HG03039 (cell line): Measurements from ENCODE around the gene FNIP1.
"Not testable (repeated sequence)": the region's sequence is repeated elsewhere in the genome, so short reads cannot be mapped to it uniquely, and the experiment has no call there.

ENCODE experiments used
- ATAC-seq: cut with Tn5 transposase; IDR thresholded peaks from one replicate; pipeline ENCODE4 v1.9.1; 2021; ENCODE audit warnings: mild to moderate bottlenecking, moderate library complexity; ENCODE audit not compliant: unreplicated experiment

FNIP1 gene

DNA sequence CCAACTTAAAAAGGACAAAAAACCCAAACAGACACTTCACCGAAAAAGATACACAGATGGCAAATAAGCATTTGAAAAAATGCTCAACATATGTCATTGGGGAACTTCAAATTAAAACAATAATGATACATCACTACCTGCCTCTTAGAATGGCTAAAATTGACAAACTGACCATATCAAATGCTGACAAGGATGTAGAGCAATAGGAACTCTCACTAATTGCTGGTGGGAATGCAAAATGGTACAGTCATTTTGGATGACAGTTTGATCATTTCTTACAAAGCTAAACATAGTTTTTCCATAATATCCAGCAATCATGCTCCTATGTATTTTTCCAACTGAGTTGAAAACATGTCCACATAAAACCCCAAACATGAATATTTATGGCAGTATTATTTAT, 102.9 kb downstream of the FNIP1 start:
- ATAC-seq: no peak

GRCh38 chr5:131685516-131686171, 111.2 kb downstream of the FNIP1 start:
- ATAC-seq: no peak

DNA sequence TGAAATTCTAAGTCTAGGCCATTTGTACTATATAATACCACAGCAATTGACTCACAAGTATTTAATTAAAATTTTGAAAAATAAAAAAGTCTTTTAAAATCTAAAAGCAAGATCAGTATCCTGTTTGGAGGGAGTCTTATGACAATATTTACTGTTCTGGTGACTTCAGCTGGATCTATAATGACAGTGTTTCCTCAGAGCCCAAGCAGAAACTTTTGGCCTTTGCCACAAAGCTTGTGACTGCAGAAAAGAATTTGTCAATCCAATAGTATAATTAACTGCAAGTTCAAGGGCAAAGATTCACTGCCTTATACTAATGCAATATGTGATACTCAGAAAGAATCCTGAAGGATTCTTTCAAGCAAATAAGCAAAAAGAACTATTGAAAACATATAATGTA, 112.2 kb downstream of the FNIP1 start:
- ATAC-seq: no peak

DNA sequence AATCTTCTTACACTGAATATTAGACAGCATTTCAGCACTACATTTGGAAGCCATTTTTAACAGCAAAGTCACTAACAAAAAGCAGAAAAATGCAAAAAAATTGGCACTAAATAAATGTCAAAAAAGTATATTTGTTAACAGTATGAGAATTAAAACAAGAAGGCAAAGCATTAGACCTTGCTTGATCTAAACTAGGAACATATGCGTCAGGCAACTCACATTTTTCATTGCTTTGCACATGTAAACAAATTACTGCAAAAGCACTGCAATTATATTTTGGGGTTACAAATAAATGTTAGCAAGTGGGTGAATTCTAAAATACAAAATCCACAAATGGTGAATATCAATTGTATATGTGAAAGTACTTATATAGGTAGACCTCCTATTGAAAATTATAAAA, 112.8 kb downstream of the FNIP1 start:
- no peak for ATAC-seq

DNA sequence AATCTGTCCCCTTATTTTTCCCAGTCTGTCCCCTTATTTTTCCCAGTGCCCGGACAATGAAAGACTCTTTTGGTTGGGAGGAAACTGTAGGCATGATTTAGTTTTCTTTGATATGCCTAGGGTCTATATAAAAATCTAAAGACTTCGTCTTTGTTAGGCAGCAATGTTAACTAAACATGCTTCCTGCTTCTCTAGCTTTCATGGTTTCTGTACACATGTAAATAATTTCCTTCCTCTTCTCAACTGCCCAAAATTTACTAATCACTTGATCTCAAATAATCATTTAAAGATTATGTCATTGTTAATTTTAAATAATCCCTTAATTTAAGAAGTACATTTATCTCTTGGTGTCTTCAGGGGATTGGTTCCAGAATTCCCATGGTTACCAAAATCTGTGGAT, 114.0 kb downstream of the FNIP1 start:
- ATAC-seq: no peak

GRCh38 chr5:131682175-131682574, 114.6 kb downstream of the FNIP1 start:
- ATAC-seq: no peak

- ATAC-seq: no peak
Observed at GRCh38 chr5:131679911-131680310, 116.9 kb downstream of the FNIP1 start.

DNA sequence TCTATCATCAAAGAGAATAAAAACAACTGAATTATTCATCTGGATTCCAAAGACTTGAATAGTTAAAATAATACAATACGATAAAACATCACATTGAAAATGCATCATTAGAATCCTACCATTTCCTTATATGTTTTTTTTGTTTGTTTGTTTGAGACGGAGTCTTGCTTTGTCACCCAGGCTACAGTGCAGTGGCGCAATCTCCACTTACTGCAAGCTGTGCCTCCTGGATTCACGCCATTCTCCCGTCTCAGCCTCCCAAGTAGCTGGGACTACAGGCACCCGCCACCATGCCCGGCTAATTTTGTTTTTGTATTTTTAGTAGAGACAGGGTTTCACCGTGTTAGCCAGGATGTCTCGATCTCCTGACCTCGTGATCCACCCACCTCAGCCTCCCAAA, 118.5 kb downstream of the FNIP1 start:
- not testable (repeated sequence) for ATAC-seq

DNA sequence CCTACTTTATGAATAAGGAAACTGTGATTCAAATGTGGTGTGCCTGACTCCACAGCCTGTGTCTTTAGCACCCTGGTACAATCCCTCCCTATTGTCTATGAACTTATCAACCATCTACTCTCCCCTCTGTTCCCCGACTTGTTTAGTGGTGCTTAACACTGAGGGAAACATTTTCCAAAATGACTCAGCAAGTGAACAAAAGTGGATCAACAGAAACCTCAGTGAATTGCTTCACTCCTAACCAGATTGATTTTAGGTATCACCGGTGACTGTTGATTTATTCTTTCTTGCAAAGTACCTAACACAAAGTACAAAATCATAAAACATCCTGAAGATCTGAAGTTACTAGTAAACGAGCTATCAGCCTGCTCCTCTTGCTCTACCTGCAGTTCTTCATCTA, 119.7 kb downstream of the FNIP1 start:
- no peak for ATAC-seq

DNA sequence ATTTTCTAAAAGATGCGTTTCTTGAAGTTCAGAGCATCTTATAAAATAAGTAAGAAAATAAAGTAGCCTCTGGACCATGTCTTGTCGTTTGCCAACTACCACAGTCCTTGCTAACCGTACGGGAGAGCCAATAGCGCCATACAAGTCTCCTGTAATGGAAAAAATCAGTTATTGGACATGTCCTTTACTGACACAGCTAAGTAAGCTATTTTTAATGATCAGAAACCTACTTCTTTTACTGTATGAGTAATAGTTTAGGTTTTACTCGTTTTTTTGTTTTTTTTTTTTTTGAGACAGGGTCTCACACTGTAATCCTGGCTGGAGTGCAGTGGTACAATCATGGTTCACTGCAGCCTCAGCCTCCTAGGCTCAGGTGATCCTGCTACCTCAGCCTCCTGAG, 124.0 kb downstream of the FNIP1 start:
- ATAC-seq: no peak

DNA sequence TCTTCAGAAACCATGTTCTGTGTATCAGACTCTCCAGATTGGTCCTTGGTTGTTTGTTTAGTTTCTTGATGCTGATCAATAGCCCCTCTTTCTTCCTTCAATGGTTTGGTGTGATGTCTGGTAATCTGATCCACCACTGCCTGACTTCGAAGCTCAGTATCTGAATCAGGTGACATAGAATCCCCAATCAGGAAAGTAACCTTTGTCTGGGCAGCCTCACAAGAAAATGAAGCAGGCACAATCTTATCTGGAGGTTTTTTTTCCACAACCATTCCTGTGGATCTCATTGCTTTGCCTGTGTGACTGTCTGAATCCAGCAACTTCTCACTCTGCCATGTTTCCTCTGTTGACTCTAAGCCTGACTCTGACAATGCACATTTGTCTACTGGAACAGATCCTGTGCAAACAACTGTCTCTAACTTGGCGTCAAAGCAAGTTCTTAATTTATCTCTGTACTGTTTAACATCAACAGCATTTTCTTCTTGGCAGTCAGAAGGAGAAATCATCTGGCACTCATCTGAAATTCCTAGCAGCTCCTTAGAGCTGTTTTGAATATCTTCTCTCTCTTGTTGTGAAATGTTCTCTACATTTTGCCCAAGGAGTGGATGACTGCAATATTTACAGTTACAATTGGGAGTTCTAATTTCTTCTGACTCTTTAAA, 124.7 kb downstream of the FNIP1 start:
- no peak for ATAC-seq

DNA sequence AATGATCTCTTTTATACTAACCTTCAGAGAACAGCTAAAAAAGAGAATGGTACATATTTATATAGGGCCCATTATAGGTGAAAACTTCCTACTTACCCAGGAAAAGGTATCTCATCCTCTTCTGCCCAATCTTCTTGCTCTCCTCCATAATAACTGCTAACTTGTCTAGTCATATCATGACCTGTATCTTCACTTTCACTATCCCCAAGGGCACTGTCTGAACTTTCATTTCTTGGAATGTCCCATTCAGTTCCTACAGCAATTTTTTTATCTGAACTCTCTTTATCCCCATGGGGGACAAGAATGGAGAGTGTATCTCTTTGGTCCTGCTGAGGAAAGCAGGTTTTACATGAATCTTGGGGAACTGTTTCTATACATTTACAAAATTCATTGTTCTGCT, 125.4 kb downstream of the FNIP1 start:
- ATAC-seq: peak; percentile 39

- ATAC-seq: no peak
Observed at GRCh38 chr5:131664929-131665328, 131.9 kb downstream of the FNIP1 start.

GRCh38 chr5:131661933-131662332, 134.9 kb downstream of the FNIP1 start:
- no peak for ATAC-seq

- ATAC-seq: no peak
Observed at GRCh38 chr5:131659841-131660240, 137.0 kb downstream of the FNIP1 start.

- ATAC-seq: no peak
Observed at GRCh38 chr5:131659290-131659689, 137.5 kb downstream of the FNIP1 start.

DNA sequence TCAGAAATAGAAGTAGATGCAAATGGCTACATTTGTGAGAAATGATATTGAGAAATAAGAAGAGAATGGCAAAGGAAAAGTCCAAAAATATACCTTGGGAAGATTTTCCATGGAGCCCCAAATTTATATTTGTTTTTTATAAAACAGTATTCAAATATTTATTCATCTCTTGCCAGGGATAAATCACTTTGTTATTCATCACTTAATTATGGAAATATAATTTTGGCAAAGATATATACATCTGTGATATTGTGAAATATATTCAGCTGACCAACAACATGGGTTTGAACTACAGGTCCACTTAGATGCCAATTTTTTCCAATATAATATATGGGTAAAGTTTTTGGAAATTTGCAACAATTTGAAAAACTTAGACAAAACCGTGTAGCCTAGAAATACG, 142.0 kb downstream of the FNIP1 start:
- ATAC-seq: no peak

- ATAC-seq: no peak
Observed at GRCh38 chr5:131654309-131654708, 142.5 kb downstream of the FNIP1 start.

GRCh38 chr5:131649161-131649560, 147.7 kb downstream of the FNIP1 start:
- no peak for ATAC-seq

GRCh38 chr5:131647048-131647769, 149.6 kb downstream of the FNIP1 start:
- peak; percentile 77 for ATAC-seq

DNA sequence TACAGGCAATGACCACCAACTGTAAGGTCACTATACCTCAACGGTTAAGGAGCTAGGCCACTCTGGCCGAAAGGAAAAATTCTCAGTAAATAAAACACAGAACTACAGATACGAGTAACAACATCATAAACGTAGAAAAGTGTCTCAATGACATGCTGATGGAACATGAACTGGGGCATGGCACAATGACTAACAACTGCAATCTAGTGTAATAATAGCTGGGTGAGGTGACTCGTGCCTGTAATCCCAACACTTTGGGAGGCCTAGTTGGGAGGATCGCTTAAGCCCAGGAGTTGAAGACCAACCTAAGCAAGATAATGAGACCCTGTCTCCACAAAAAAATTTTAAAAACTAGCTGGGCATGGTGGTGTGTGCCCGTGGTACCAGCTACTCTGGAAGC, 152.0 kb downstream of the FNIP1 start:
- ATAC-seq: no peak

DNA sequence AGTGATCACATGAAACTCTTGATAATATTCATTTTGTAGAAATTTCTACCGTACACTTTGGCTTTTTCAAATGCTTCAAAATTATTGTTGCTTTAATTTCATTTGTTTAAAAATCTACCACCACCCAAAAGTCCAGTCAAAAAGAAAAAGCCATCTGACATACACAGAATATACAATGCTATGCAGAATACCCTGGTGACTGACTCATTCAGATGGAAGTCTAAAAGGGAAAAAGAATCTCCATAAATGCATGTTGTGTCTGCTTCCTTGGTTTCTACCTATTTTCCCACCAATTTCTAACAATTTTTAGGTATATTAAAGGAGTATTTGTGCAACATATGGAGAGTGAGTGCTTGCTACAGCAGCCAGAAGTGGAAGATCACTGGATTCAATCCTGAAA, 152.4 kb downstream of the FNIP1 start:
- ATAC-seq: no peak
